NT2/D1 (cell line): ENCODE results near the gene PRSS21.

ENCODE experiments used
- SUZ12 ChIP-seq: IDR thresholded peaks from 2 replicates; pipeline ENCODE4 v1.6.1; 2011; ENCODE audit not compliant: insufficient read length, insufficient read depth; ENCODE audit errors: extremely low read depth
- YY1 ChIP-seq: IDR thresholded peaks from 2 replicates; pipeline ENCODE4 v1.6.1; 2011; ENCODE audit not compliant: insufficient read length, insufficient read depth
- ZNF274 ChIP-seq: IDR thresholded peaks from 2 replicates; pipeline ENCODE4 v1.6.1; 2011; ENCODE audit warnings: mild to moderate bottlenecking, low read depth, low read length

DNA sequence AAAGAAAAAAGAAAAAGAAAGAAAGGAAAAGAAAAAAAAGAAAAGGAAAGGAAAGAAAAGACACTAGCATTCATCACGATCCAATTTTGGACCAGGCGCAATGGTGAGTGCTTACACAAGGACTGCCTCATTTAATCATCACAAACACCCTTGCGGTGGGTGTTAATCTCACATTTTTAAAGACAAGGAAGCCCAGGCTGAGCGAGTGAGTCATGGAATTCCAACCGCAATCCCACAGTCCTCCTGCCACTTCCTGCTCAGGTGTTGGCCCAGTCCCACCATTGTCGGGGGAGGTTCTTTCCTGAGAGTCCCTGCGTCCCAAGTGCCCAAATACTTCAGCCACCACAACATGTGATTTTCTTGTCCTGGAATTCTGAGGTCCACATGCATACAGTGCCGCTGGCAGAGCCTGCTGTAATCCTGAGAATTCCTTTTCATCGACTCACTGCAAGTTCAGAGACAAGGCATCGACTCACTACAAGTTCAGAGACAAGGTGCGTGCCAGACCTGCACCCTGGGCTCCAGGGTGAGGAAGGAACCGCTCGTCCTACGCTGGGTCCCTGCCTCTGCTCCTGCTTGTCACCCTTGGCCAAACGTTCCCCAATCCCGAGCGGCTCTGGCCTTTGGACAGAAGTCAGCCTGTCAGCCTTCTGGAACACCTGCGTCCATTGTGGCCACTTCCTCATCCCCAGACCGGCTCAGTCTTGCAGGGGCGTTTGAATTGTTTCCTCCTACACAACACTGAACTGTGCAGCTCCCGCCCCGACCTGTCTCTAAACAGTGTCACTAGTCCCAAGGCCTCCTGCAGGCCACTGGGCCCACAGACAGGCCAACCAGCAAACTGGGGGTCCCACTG is 18.8 kb downstream of the PRSS21 start:
- no peak for TF ChIP-seq YY1
- no peak for TF ChIP-seq ZNF274
- TF ChIP-seq SUZ12, result no peak
